Measurements from ENCODE around the gene KCTD7. TPM values are rescaled to one million over a fixed set of nuclear protein-coding genes. Genes with fewer than 3 reads are reported as not detected.

KCTD7 gene
- total RNA-seq, 1 experiment from 2014 or later: 11.6 TPM

DNA sequence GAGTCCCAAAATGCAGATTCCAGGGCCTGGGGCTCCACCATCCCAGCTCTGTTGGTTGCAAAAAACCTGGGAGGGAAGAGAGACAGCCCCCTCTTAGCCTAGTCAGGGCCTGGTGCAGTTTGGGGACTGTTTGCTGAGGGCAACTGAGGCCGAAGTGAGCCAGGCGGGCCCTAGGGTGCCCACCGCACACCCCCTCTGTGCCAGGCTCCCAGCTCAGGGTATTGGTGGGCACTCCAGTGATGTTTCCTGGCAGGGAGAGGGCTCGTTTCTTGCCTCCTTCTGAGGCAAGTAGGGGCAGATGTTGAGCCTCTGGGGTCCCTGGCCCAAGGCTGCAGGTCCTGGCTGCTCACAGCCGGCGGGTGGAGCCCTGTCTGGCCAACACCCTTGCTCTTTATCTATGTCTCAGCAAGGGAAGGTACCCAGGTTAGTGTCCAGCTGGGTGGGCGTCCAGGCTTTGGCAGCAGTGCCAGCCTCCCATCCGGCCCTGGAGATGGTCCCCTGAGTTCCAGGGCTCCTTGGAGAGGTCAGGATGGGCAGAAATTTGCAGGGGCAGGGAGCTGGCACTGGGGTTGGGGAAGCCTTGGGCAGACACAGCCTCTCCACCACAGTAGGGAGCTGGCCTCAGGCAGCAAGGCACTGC is 37.8 kb downstream of the KCTD7 start:
- H3K27ac Mint-ChIP-seq: no peak overlapping the region

More for the DNA sequence above, 37.8 kb downstream of the KCTD7 start:
- TF ChIP-seq ZNF416 (CRISPR knock-in tag; IDR thresholded peaks at IDR 0.05): no peak
- TF ChIP-seq HMGA2 (CRISPR knock-in tag; IDR thresholded peaks at IDR 0.05): no peak
- TF ChIP-seq HMGXB4 (CRISPR knock-in tag; IDR thresholded peaks at IDR 0.05): no peak
- no peak for TF ChIP-seq GTF2I (CRISPR knock-in tag; conservative IDR thresholded peaks at IDR 0.05)
- no peak for TF ChIP-seq E2F1 (CRISPR knock-in tag; IDR thresholded peaks at IDR 0.05)
- no peak for TF ChIP-seq OVOL2 (CRISPR knock-in tag; IDR thresholded peaks at IDR 0.05; ENCODE audit: borderline replicate concordance)
- no peak for TF ChIP-seq GABPB1 (CRISPR knock-in tag; IDR thresholded peaks at IDR 0.05)
- TF ChIP-seq NFATC4 (CRISPR knock-in tag; IDR thresholded peaks at IDR 0.05): no peak
- TF ChIP-seq FOXK1 (CRISPR knock-in tag; IDR thresholded peaks at IDR 0.05): no peak
- TF ChIP-seq, protein P1, sequence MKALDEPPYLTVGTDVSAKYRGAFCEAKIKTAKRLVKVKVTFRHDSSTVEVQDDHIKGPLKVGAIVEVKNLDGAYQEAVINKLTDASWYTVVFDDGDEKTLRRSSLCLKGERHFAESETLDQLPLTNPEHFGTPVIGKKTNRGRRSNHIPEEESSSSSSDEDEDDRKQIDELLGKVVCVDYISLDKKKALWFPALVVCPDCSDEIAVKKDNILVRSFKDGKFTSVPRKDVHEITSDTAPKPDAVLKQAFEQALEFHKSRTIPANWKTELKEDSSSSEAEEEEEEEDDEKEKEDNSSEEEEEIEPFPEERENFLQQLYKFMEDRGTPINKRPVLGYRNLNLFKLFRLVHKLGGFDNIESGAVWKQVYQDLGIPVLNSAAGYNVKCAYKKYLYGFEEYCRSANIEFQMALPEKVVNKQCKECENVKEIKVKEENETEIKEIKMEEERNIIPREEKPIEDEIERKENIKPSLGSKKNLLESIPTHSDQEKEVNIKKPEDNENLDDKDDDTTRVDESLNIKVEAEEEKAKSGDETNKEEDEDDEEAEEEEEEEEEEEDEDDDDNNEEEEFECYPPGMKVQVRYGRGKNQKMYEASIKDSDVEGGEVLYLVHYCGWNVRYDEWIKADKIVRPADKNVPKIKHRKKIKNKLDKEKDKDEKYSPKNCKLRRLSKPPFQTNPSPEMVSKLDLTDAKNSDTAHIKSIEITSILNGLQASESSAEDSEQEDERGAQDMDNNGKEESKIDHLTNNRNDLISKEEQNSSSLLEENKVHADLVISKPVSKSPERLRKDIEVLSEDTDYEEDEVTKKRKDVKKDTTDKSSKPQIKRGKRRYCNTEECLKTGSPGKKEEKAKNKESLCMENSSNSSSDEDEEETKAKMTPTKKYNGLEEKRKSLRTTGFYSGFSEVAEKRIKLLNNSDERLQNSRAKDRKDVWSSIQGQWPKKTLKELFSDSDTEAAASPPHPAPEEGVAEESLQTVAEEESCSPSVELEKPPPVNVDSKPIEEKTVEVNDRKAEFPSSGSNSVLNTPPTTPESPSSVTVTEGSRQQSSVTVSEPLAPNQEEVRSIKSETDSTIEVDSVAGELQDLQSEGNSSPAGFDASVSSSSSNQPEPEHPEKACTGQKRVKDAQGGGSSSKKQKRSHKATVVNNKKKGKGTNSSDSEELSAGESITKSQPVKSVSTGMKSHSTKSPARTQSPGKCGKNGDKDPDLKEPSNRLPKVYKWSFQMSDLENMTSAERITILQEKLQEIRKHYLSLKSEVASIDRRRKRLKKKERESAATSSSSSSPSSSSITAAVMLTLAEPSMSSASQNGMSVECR (CRISPR knock-in tag; IDR thresholded peaks at IDR 0.05; ENCODE audit: borderline replicate concordance): no peak
- TF ChIP-seq ZNF263 (CRISPR knock-in tag; IDR thresholded peaks at IDR 0.05; ENCODE audit: low read depth): no peak
- no peak for TF ChIP-seq ZNF281 (CRISPR knock-in tag; IDR thresholded peaks at IDR 0.05)
- TF ChIP-seq PRRX2 (CRISPR knock-in tag; IDR thresholded peaks at IDR 0.05): no peak
- TF ChIP-seq ESRRA (CRISPR knock-in tag; IDR thresholded peaks at IDR 0.05; ENCODE audit: borderline replicate concordance): no peak
- TF ChIP-seq RORB (CRISPR knock-in tag; IDR thresholded peaks at IDR 0.05): no peak
- TF ChIP-seq ZNF219 (CRISPR knock-in tag; IDR thresholded peaks at IDR 0.05; ENCODE audit: borderline replicate concordance): no peak
- TF ChIP-seq, protein P2, sequence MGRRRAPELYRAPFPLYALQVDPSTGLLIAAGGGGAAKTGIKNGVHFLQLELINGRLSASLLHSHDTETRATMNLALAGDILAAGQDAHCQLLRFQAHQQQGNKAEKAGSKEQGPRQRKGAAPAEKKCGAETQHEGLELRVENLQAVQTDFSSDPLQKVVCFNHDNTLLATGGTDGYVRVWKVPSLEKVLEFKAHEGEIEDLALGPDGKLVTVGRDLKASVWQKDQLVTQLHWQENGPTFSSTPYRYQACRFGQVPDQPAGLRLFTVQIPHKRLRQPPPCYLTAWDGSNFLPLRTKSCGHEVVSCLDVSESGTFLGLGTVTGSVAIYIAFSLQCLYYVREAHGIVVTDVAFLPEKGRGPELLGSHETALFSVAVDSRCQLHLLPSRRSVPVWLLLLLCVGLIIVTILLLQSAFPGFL (CRISPR knock-in tag; IDR thresholded peaks at IDR 0.05; ENCODE audit: borderline replicate concordance): no peak
- no peak for TF ChIP-seq ERG (CRISPR knock-in tag; IDR thresholded peaks at IDR 0.05)
- POLR2A ChIA-PET: no interaction called here
- CTCF ChIA-PET: interaction anchor here (2.3 kb wide), 1 partner anchor 109 kb away, joined by 7 read pairs; no protein-coding TSS in a partner anchor
- Mint-ChIP-seq H3K4me1 (no peaks in the 10 kb centered on the region), H3K9me3 (peaks cover 11% of the 10 kb centered on the region), H3K27me3 (ENCODE audit: low read depth) (no peaks in the 10 kb centered on the region), H3K36me3 (peaks cover 21% of the 10 kb centered on the region), H3K4me3 (no peak overlapping the region)
- ATAC-seq (no peak), DNase-seq (ENCODE audit: low spot score) (no peak)
